Brain microvascular endothelial cell (primary cell): ENCODE results near the gene ASS1.
A peak's percentile ranks its signal among the peaks of the same experiment; 100 is the strongest.

ENCODE experiments used
- DNase-seq: peaks from one replicate; pipeline ENCODE4 v3.0.0-alpha.2; 2020
- H3K27ac ChIP-seq: fragments of 250-450 bp; sonication (Bioruptor Pico); 2 replicates; pipeline ENCODE4 v1.5.1; 2020; ENCODE audit warnings: mild to moderate bottlenecking, moderate library complexity
- H3K27me3 ChIP-seq: fragments of 250-450 bp; sonication (Bioruptor Pico); replicated peaks from 2 replicates; pipeline ENCODE4 v1.5.1; 2020; ENCODE audit warnings: mild to moderate bottlenecking
- H3K36me3 ChIP-seq: fragments of 250-450 bp; sonication (Bioruptor Pico); replicated peaks from 2 replicates; pipeline ENCODE4 v1.5.1; 2020; ENCODE audit warnings: mild to moderate bottlenecking
- H3K4me3 ChIP-seq: 2 replicates; pipeline ENCODE4 v1.5.1; 2011; ENCODE audit warnings: low read depth, mild to moderate bottlenecking, control low read depth, low read length, moderate library complexity
- CTCF ChIP-seq: IDR thresholded peaks from 2 replicates; pipeline ENCODE4 v1.5.1; 2011; ENCODE audit warnings: low read depth, mild to moderate bottlenecking, moderate library complexity, low read length, control low read depth, inconsistent platforms; ENCODE audit errors: missing control alignments
- in situ Hi-C: cut with HindIII; loops from 2 replicates; pipeline ENCODE4 v1.10.0; 2017; ENCODE audit warnings: low sequenced_read_pairs, low pct_ligation_motif_present

Gene ASS1

GRCh38 chr9:130441031-130441430 is 3.7 kb upstream of the ASS1 start:
- DNase-seq = no peak
- no peaks in the 10 kb centered on the region for H3K27me3 ChIP-seq
- H3K4me3 ChIP-seq = no peak overlapping the region
- H3K27ac ChIP-seq = no peak overlapping the region
- in situ Hi-C loops = no loop called here
- no peak for TF ChIP-seq CTCF
- H3K36me3 ChIP-seq = no peaks in the 10 kb centered on the region

GRCh38 chr9:130442746-130443455 is 1.9 kb upstream of the ASS1 start:
- DNase-seq = no peak
- no peak overlapping the region for H3K4me3 ChIP-seq
- in situ Hi-C loops = no loop called here
- no peaks in the 10 kb centered on the region for H3K27me3 ChIP-seq
- no peak overlapping the region for H3K27ac ChIP-seq
- no peaks in the 10 kb centered on the region for H3K36me3 ChIP-seq
- no peak for TF ChIP-seq CTCF

- no peak for TF ChIP-seq CTCF
- Histone ChIP-seq H3K27ac (no peak overlapping the region), H3K4me3 (no peak overlapping the region), H3K27me3 (no peaks in the 10 kb centered on the region), H3K36me3 (no peaks in the 10 kb centered on the region)
- in situ Hi-C loops = no loop called here
- no peak for DNase-seq
These were observed 1.3 kb upstream of the ASS1 start for GRCh38 chr9:130443456-130443801.

GRCh38 chr9:130443840-130444492 is 795 bp upstream of the ASS1 start:
- H3K27me3 ChIP-seq = no peaks in the 10 kb centered on the region
- H3K36me3 ChIP-seq = no peaks in the 10 kb centered on the region
- H3K4me3 ChIP-seq = no peak overlapping the region
- no peak for TF ChIP-seq CTCF
- no peak overlapping the region for H3K27ac ChIP-seq
- no peak for DNase-seq
- in situ Hi-C loops = no loop called here

GRCh38 chr9:130445268-130445983 is 665 bp downstream of the ASS1 start:
- H3K4me3 ChIP-seq = peak overlapping the region; percentile 42
- DNase-seq = no peak
- H3K27ac ChIP-seq = peak overlapping the region; percentile 7
- H3K27me3 ChIP-seq = no peaks in the 10 kb centered on the region
- in situ Hi-C loops = no loop called here
- H3K36me3 ChIP-seq = no peaks in the 10 kb centered on the region
- no peak for TF ChIP-seq CTCF
